K562 (cell line): ENCODE data around the gene GOLGA6D.

Experiments used
- C11orf30 ChIP-seq: fragments of 450-650 bp; IDR thresholded peaks from 2 replicates; pipeline ENCODE4 v1.6.1; 2016; ENCODE audit warnings: low read depth, mild to moderate bottlenecking
- EP300 ChIP-seq: IDR thresholded peaks from 2 replicates; pipeline ENCODE4 v1.6.1; 2012; ENCODE audit warnings: low read length, improper control_type of control experiment
- EZH2 ChIP-seq: IDR thresholded peaks from 2 replicates; pipeline ENCODE4 v1.6.1; 2012; ENCODE audit warnings: low read depth, mild to moderate bottlenecking, inconsistent platforms, low read length, borderline replicate concordance
- FOXJ3 ChIP-seq: sonication (generic); formaldehyde crosslinking; IDR thresholded peaks from 2 replicates; pipeline ENCODE4 v1.4.0; 2020; ENCODE audit warnings: mild to moderate bottlenecking, missing genetic modification reagents
- FOXK2 ChIP-seq, 2 experiments: fragments of 450-650 bp; IDR thresholded peaks in 1 of 2; conservative IDR thresholded peaks in 1 of 2; 2 replicates each; pipeline ENCODE4 v1.6.1; 2016; ENCODE audit warnings: low read depth in 2 of 2, mild to moderate bottlenecking in 1 of 2
- FOXM1 ChIP-seq, 2 experiments: fragments of 450-650 bp in 1 of 2; sonication (generic) in 1 of 2; formaldehyde crosslinking in 1 of 2; IDR thresholded peaks; 2 replicates each; pipeline versions ENCODE4 v1.6.1 to v1.9.0; 2017 to 2022; ENCODE audit warnings: low read depth in 2 of 2, mild to moderate bottlenecking in 2 of 2, missing genetic modification reagents in 1 of 2, moderate library complexity in 1 of 2
- NFXL1 ChIP-seq: fragments of 450-650 bp; formaldehyde crosslinking; IDR thresholded peaks from 2 replicates; pipeline ENCODE4 v1.4.0; 2021; ENCODE audit warnings: mild to moderate bottlenecking
- NRF1 ChIP-seq, 2 experiments: fragments of 450-650 bp; IDR thresholded peaks in 1 of 2; conservative IDR thresholded peaks in 1 of 2; 2 replicates each; pipeline ENCODE4 v1.6.1; 2014; ENCODE audit warnings: mild to moderate bottlenecking in 2 of 2
- PHF8 ChIP-seq: fragments of 200-600 bp; sonication (generic); IDR thresholded peaks from 2 replicates; pipeline ENCODE4 v1.6.1; 2012; ENCODE audit warnings: mixed run types, mild to moderate bottlenecking, inconsistent platforms, low read length, moderate library complexity, borderline replicate concordance
- POU5F1 ChIP-seq: fragments of 150-350 bp; IDR thresholded peaks from 2 replicates; pipeline ENCODE4 v1.6.1; 2014; ENCODE audit warnings: borderline replicate concordance, low read length, low read depth, mild to moderate bottlenecking; ENCODE audit not compliant: partially characterized antibody
- ZNF274 ChIP-seq: IDR thresholded peaks from 2 replicates; pipeline ENCODE4 v1.6.1; 2011; ENCODE audit warnings: low read depth, mild to moderate bottlenecking, low read length, moderate library complexity, borderline replicate concordance
- TF ChIP-seq, protein P1 (sequence below), 2 experiments: IDR thresholded peaks; 2 replicates each; pipeline ENCODE4 v1.6.1; 2011; ENCODE audit warnings: borderline replicate concordance in 1 of 2, control low read depth in 1 of 2, low read depth in 1 of 2, low read length in 1 of 2, mild to moderate bottlenecking in 1 of 2, mixed read lengths in 1 of 2, moderate library complexity in 1 of 2; ENCODE audit not compliant: insufficient read depth in 1 of 2, insufficient read length in 1 of 2, poor library complexity in 1 of 2, severe bottlenecking in 1 of 2; ENCODE audit errors: extremely low read depth in 1 of 2

DNA sequence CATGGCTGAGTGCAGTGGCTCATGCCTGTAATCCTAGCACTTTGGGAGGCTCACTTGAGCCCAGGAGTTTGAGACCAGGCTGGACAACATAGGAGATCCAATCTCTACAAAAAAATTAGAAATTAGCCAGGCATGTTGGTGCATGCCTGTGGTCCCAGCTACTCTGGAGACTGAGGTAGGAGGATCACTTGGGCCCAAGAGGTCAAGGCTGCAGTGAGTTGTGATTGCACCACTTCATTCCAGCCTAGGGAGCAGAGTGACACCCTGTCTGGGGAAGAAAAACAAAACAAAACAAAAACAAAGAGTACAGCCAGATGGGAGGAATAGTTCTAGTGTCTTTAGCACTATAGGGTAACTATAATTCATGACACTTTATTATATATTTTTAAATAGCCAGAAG lies 27.1 kb downstream of the GOLGA6D start:
- TF ChIP-seq POU5F1 (no peak), NFXL1 (no peak), PHF8 (no peak), ZNF274 (no peak), FOXM1 (IDR thresholded peaks at IDR 0.05; ENCODE audit: low read depth) (no peak), FOXM1 (CRISPR knock-in tag; IDR thresholded peaks at IDR 0.05; ENCODE audit: low read depth) (no peak), EP300 (no peak), FOXK2 (conservative IDR thresholded peaks at IDR 0.05 in 1 of 2, IDR thresholded peaks at IDR 0.05 in 1 of 2; ENCODE audit: low read depth in 2 of 2) (no peak), C11orf30 (no peak), EZH2 (no peak), FOXJ3 (no peak), NRF1 (conservative IDR thresholded peaks at IDR 0.05 in 1 of 2, IDR thresholded peaks at IDR 0.05 in 1 of 2) (no peak)
- TF ChIP-seq, protein P1, sequence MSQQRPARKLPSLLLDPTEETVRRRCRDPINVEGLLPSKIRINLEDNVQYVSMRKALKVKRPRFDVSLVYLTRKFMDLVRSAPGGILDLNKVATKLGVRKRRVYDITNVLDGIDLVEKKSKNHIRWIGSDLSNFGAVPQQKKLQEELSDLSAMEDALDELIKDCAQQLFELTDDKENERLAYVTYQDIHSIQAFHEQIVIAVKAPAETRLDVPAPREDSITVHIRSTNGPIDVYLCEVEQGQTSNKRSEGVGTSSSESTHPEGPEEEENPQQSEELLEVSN (IDR thresholded peaks at IDR 0.05; ENCODE audit: borderline replicate concordance in 1 of 2, extremely low read depth in 1 of 2, insufficient read depth in 1 of 2, insufficient read length in 1 of 2, low read depth in 1 of 2, low read length in 1 of 2, poor library complexity in 1 of 2, severe bottlenecking in 1 of 2) = no peak
